ENCODE results near the gene XPR1. TPM values are rescaled to one million over a fixed set of nuclear protein-coding genes. Genes with fewer than 3 reads are reported as not detected.

Gene XPR1
- total RNA-seq, 1 experiment from 2014 or later, result 30.7 TPM

GRCh38 chr1:180781718-180782117 lies 149.9 kb downstream of the XPR1 start:
- no TSS peak for BruUV-seq (replicated peaks)
- no peak overlapping the region for H3K4me3 ChIP-seq (ENCODE audit: low read depth, low read length, poor library complexity, severe bottlenecking)
- no peaks in the 10 kb centered on the region for H3K9me3 ChIP-seq (ENCODE audit: low read depth, low read length, poor library complexity, severe bottlenecking)
- no peaks in the 10 kb centered on the region for H3K4me1 ChIP-seq (ENCODE audit: insufficient read depth, low read length, poor library complexity, severe bottlenecking)
- ChIA-PET POLR2A (ENCODE audit: low non-redundant PET) (no interaction called here), CTCF (no interaction called here)
- no peak for TF ChIP-seq EZH2 (IDR thresholded peaks at IDR 0.05; ENCODE audit: borderline replicate concordance, low read depth, low read length, poor library complexity, severe bottlenecking)
- no peak for TF ChIP-seq CTCF (conservative IDR thresholded peaks at IDR 0.05; ENCODE audit: low read depth, low read length)
- intact Hi-C loops (cut with micrococcal nuclease; ENCODE audit: unreplicated experiment), result no loop called here
- H3K36me3 ChIP-seq (ENCODE audit: insufficient read depth, low read length, poor library complexity, severe bottlenecking), result no peaks in the 10 kb centered on the region
- no peak overlapping the region for H3K27ac ChIP-seq (ENCODE audit: low read depth, low read length, poor library complexity, severe bottlenecking)
- no peaks in the 10 kb centered on the region for H3K27me3 ChIP-seq (replicated peaks; ENCODE audit: insufficient read depth, low read depth, low read length, poor library complexity)
- DNase-seq (ENCODE audit: low spot score), result no peak

- DNase-seq (ENCODE audit: low spot score), result no peak
- POLR2A ChIA-PET (ENCODE audit: low non-redundant PET), result no interaction called here
- TF ChIP-seq CTCF (conservative IDR thresholded peaks at IDR 0.05; ENCODE audit: low read depth, low read length) (no peak), EZH2 (IDR thresholded peaks at IDR 0.05; ENCODE audit: borderline replicate concordance, low read depth, low read length, poor library complexity, severe bottlenecking) (no peak)
Measured at GRCh38 chr1:180785291-180785690, 153.5 kb downstream of the XPR1 start.

GRCh38 chr1:180785887-180786286 lies 154.1 kb downstream of the XPR1 start:
- no peak overlapping the region for H3K27ac ChIP-seq (ENCODE audit: low read depth, low read length, poor library complexity, severe bottlenecking)
- intact Hi-C loops (cut with micrococcal nuclease; ENCODE audit: unreplicated experiment), result no loop called here
- H3K4me3 ChIP-seq (ENCODE audit: low read depth, low read length, poor library complexity, severe bottlenecking), result no peak overlapping the region
- POLR2A ChIA-PET (ENCODE audit: low non-redundant PET), result interaction anchor here (0.6 kb wide), 1 partner anchor 13 kb away, joined by 3 read pairs; no protein-coding TSS in a partner anchor
- CTCF ChIA-PET, result no interaction called here
- H3K27me3 ChIP-seq (replicated peaks; ENCODE audit: insufficient read depth, low read depth, low read length, poor library complexity), result no peaks in the 10 kb centered on the region
- no peak for TF ChIP-seq EZH2 (IDR thresholded peaks at IDR 0.05; ENCODE audit: borderline replicate concordance, low read depth, low read length, poor library complexity, severe bottlenecking)
- no peak for TF ChIP-seq CTCF (conservative IDR thresholded peaks at IDR 0.05; ENCODE audit: low read depth, low read length)
- no TSS peak for BruUV-seq (replicated peaks)
- H3K36me3 ChIP-seq (ENCODE audit: insufficient read depth, low read length, poor library complexity, severe bottlenecking), result no peaks in the 10 kb centered on the region
- DNase-seq (ENCODE audit: low spot score), result no peak
- no peaks in the 10 kb centered on the region for H3K4me1 ChIP-seq (ENCODE audit: insufficient read depth, low read length, poor library complexity, severe bottlenecking)
- H3K9me3 ChIP-seq (ENCODE audit: low read depth, low read length, poor library complexity, severe bottlenecking), result no peaks in the 10 kb centered on the region

More at GRCh38 chr1:180785291-180785690, 153.5 kb downstream of the XPR1 start:
- H3K4me1 ChIP-seq (ENCODE audit: insufficient read depth, low read length, poor library complexity, severe bottlenecking), result no peaks in the 10 kb centered on the region
- no peak overlapping the region for H3K27ac ChIP-seq (ENCODE audit: low read depth, low read length, poor library complexity, severe bottlenecking)
- H3K27me3 ChIP-seq (replicated peaks; ENCODE audit: insufficient read depth, low read depth, low read length, poor library complexity), result no peaks in the 10 kb centered on the region
- no TSS peak for BruUV-seq (replicated peaks)
- H3K4me3 ChIP-seq (ENCODE audit: low read depth, low read length, poor library complexity, severe bottlenecking), result no peak overlapping the region
- intact Hi-C loops (cut with micrococcal nuclease; ENCODE audit: unreplicated experiment), result no loop called here
- H3K9me3 ChIP-seq (ENCODE audit: low read depth, low read length, poor library complexity, severe bottlenecking), result no peaks in the 10 kb centered on the region
- no peaks in the 10 kb centered on the region for H3K36me3 ChIP-seq (ENCODE audit: insufficient read depth, low read length, poor library complexity, severe bottlenecking)
- CTCF ChIA-PET, result no interaction called here
